ENCODE data around the gene GSTM2.

The GSTM2 gene

DNA sequence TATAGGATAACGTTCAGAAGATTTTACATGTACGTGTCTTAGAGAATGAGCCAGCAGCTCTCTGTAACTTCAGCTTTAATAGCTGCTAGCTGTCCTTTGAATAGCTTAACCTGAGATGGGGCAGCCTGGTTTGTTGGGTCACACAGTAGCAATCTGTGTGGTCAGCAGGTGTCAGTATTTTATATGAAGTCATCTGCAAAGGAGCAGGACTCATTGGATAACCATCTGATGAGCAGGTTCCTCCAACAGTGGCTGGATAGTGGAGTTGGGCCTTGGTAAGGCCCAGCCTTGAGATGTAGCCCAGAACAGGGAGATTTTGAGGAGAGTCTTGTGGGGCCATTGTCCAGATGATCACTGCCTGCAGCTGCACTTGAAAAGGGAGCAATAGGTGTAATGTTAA lies 50.6 kb downstream of the GSTM2 start:
- peak; percentile 51 for DNase-seq

DNA sequence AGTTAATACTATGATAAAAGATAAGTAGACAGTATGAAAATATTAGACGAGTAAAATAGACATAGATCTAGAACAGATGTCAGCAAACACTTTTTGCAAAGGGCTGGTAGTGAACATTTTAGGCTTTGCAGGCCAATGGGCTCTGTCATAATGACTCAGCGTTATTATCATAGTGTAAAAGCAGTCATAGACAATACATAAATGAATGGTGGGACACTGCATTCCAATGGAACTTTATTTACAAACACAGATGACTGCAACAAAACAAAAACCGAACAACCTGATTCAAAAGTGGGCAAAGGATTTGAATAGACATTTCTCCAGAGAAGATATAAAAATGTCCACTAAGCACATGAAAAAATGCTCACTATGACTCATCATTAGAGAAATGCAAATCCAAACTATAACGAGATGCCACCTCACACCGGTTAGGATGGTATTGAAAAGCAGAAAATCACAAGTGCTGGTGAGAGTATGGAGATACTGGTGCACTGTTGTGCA lies 51.5 kb downstream of the GSTM2 start:
- peak; percentile 75 for DNase-seq

DNA sequence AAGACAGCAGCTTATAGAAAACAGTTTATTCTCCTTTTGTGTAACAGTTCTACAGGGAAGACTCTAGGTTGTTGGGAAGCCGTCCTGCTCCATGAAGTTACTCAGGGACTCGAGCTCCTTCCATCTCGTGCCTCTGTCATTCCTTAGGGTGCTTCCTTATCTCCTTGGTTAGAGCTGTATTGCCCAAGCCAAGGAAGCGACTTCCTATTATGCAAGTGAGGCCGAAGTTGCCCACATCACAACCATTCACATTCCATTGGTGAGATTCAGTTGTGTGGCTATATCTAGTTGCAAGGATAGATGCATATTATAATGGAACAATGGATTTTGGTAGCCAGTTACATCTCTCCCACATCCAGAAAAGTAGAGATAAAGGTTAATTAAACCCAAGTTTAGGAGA lies 53.2 kb downstream of the GSTM2 start:
- DNase-seq = no peak

DNA sequence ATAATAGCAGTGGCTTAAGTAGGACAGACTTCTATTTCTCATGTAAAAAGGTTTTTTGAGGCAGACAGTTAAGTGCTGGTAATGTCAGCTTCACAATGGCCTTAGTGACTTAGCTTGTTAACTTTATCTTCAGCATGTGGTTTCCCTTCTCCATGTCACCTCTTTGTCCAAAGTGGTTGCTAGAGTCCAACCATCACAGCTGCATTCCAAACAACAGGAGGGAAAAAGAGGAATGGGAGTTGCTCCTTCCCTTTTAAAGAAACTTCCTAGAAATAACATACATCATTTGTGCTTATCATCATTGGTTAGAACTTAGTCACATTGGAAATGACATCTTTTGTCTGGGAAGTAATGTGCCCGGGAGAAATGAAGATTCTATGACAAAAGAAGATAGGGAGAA lies 54.1 kb downstream of the GSTM2 start:
- DNase-seq = no peak

DNA sequence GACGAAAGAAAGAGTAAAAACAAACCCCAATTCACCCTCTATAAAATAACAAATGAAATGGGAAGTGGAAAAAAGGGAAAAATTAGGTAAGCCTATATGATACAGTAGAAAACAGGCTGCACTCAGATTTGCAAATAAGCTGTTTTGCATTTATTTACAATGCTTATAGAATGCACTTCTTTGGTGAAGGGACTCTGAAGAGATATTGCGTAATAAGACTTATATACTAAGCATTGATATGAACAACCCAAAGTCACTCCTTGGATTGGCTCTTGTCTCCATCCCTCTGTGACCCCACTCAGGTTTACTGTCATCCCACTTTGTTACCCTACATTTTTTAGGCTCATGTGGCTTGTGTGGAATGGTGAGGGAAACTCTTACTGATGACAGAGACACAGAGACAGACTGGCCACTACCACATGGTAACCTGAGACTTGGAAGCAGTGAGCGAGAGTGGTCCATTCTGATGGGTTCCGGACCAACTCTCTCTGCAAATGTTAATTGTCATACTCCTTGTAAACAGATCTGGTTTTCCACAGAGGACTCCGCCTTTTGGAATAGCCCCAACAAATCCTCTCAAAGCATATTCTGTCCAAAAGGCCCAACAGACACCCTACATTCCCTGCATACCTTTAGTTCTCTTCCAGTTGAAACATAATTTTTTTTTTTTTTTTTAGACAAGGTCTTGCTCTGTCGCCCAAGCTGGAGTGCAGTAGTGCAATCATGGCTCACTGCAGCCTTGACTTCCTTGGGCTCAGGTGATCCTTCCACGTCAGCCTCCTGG lies 55.2 kb downstream of the GSTM2 start:
- DNase-seq = no peak

Measured in hematopoietic multipotent progenitor cell treated with erythropoietin and hydrocortisone succinate and interleukin-3 and kit ligand, for 6 days (in vitro differentiated cells).